Measurements from ENCODE around the gene POLR2M. TPM values are rescaled to one million over a fixed set of nuclear protein-coding genes. Genes with fewer than 3 reads are reported as not detected.

Gene POLR2M
- total RNA-seq, 1 experiment from 2014 or later: 86.2 TPM

DNA sequence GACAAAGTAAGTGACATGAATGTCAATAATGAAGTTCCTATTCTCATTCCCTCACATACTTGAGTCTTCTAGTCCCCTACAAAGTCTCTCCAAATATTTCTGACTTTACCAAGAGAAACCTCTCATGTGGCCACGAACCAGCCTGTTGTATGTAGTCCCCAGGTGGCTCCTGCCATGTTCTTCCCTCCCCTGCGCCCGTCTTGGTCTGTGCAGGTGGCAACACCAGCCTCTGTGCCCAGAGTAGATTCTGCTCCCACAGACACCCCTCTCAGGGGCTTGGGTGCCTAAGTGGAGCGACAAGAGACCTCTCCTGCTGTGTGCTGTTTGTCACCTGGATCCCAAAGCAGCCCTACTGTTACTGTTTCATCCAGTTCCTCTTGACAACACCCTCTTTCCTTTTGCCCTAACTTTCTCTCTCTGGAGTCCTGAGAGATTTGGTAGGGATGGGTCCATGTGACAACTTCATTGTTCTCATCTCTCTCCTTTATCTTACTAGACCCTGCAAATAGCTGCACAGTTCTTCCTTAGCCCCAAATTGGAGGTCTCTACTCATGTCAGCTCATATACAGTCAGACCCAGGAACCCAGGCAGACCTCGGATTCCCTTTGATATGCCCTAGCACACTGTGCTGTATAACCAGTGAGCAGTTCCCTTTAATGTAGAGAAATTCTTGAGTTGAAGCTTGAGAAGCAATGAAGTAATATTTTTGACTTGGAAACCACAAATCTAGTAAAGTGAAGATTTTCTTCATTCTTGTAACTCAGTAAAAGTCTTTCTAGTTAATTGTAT, 56.9 kb downstream of the POLR2M start:
- Histone ChIP-seq H2AFZ (ENCODE audit: low read depth, low read length, poor library complexity, severe bottlenecking) (no peak overlapping the region), H3K36me3 (ENCODE audit: control insufficient read depth in 1 of 2, insufficient read depth in 2 of 2, low read length in 2 of 2) (no peaks in the 10 kb centered on the region), H3K4me3 (replicated peaks in 1 of 2; ENCODE audit: low read depth in 1 of 2, low read length in 2 of 2) (no peak overlapping the region), H4K20me1 (ENCODE audit: insufficient read depth) (no peaks in the 10 kb centered on the region), H3K27ac (ENCODE audit: low read depth, low read length) (no peak overlapping the region), H3K27me3 (ENCODE audit: insufficient read depth, low read length) (no peaks in the 10 kb centered on the region), H3K9ac (ENCODE audit: low read length) (no peak overlapping the region), H3K79me2 (ENCODE audit: insufficient read depth, low read length) (no peaks in the 10 kb centered on the region), H3K9me2 (ENCODE audit: insufficient read depth) (no peaks in the 10 kb centered on the region), H3K9me3 (ENCODE audit: control insufficient read depth in 1 of 2, insufficient read depth in 1 of 2, low read depth in 1 of 2, low read length in 2 of 2) (no peaks in the 10 kb centered on the region), H3K4me2 (ENCODE audit: low read length) (no peak overlapping the region), H3K4me1 (ENCODE audit: control insufficient read depth in 1 of 2, insufficient read depth in 2 of 2, low read length in 2 of 2) (no peaks in the 10 kb centered on the region)
- TF ChIP-seq MAX (IDR thresholded peaks at IDR 0.05) (no peak), TCF7L2 (IDR thresholded peaks at IDR 0.05; ENCODE audit: borderline replicate concordance, extremely low read depth, insufficient read depth, insufficient read length) (no peak), SIN3A (IDR thresholded peaks at IDR 0.05; ENCODE audit: low read depth) (no peak), JUND (IDR thresholded peaks at IDR 0.05) (no peak), ATF3 (IDR thresholded peaks at IDR 0.05) (no peak)
- TF ChIP-seq, protein P1, sequence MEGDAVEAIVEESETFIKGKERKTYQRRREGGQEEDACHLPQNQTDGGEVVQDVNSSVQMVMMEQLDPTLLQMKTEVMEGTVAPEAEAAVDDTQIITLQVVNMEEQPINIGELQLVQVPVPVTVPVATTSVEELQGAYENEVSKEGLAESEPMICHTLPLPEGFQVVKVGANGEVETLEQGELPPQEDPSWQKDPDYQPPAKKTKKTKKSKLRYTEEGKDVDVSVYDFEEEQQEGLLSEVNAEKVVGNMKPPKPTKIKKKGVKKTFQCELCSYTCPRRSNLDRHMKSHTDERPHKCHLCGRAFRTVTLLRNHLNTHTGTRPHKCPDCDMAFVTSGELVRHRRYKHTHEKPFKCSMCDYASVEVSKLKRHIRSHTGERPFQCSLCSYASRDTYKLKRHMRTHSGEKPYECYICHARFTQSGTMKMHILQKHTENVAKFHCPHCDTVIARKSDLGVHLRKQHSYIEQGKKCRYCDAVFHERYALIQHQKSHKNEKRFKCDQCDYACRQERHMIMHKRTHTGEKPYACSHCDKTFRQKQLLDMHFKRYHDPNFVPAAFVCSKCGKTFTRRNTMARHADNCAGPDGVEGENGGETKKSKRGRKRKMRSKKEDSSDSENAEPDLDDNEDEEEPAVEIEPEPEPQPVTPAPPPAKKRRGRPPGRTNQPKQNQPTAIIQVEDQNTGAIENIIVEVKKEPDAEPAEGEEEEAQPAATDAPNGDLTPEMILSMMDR (IDR thresholded peaks at IDR 0.05 in 2 of 3, conservative IDR thresholded peaks at IDR 0.05 in 1 of 3; ENCODE audit: borderline replicate concordance in 1 of 3, insufficient read depth in 1 of 3, low read depth in 2 of 3, low read length in 2 of 3): no peak
- intact Hi-C loops (cut with micrococcal nuclease): no loop called here
- RAD21 ChIA-PET (ENCODE audit: low non-redundant PET in 1 of 2, low total read pairs in 2 of 2, uncharacterized antibody in 2 of 2, unreplicated experiment in 2 of 2): no interaction called here
- DNase-seq (ENCODE audit: low read depth, low spot score) (no peak), ATAC-seq (no peak)
- no TSS peak for BruUV-seq (replicated peaks)
- CTCF ChIA-PET: interaction anchor here (1.3 kb wide), 1 partner anchor 307 kb away, joined by 4 read pairs; no protein-coding TSS in a partner anchor
- POLR2A ChIA-PET: no interaction called here

Other genes starting within 250 kb of the POLR2M start
- 5.8 TPM for gene MYZAP, start 114.8 kb upstream of the POLR2M start, total RNA-seq (2021; ENCODE audit: unreplicated experiment)

All from HCT116 (cell line).